ENCODE results near the gene AP2A2.

AP2A2 gene

DNA sequence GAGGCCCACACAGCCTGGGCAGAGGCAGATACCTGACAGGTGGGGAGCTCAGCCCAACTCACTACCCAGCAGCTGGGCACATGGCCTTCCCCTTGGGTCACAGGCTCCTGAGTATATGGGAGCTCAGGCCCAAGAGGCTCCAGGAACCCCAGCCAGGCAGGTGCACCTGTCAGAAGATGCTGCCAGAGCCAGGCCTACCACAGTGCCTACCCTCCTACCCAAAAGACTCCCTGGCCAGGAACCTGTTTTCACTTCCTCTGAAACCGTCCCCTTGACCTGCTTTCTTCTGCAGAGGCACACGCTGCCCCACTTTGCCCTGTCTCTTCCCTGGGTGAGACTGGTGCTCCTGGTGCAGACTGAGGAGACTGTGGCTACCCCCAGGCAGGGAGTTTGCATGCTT is 18.0 kb upstream of the AP2A2 start:
- TF ChIP-seq, protein P1, sequence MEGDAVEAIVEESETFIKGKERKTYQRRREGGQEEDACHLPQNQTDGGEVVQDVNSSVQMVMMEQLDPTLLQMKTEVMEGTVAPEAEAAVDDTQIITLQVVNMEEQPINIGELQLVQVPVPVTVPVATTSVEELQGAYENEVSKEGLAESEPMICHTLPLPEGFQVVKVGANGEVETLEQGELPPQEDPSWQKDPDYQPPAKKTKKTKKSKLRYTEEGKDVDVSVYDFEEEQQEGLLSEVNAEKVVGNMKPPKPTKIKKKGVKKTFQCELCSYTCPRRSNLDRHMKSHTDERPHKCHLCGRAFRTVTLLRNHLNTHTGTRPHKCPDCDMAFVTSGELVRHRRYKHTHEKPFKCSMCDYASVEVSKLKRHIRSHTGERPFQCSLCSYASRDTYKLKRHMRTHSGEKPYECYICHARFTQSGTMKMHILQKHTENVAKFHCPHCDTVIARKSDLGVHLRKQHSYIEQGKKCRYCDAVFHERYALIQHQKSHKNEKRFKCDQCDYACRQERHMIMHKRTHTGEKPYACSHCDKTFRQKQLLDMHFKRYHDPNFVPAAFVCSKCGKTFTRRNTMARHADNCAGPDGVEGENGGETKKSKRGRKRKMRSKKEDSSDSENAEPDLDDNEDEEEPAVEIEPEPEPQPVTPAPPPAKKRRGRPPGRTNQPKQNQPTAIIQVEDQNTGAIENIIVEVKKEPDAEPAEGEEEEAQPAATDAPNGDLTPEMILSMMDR (conservative IDR thresholded peaks at IDR 0.05; ENCODE audit: control insufficient read depth, insufficient read depth, low read depth, low read length) = no peak
- no peak for DNase-seq (ENCODE audit: low read depth)
- H3K4me3 ChIP-seq (ENCODE audit: control insufficient read depth, low read depth, low read length) = no peak overlapping the region

DNA sequence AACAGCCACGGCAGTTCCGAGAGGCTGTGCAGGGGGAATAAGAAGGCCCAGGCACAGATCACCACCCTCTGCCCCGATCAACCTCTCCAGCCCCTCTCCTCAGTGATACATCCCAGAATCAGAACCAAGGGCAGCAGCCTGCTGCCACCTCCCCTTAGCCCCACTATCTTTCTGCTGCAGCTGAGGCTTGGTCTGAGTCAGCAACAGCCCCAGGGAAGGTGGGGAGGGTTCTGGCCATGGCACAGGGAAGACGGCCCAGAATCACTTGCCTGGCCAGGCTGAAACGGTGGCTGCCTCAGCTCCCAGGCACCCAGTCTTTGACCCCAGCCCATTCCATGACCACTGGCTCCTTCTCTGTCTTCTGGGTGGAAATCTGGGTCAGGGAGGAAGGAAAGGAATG is 17.4 kb upstream of the AP2A2 start:
- no peak for DNase-seq (ENCODE audit: low read depth)
- H3K4me3 ChIP-seq (ENCODE audit: control insufficient read depth, low read depth, low read length) = no peak overlapping the region
- TF ChIP-seq, protein P1 (conservative IDR thresholded peaks at IDR 0.05; ENCODE audit: control insufficient read depth, insufficient read depth, low read depth, low read length) = no peak

DNA sequence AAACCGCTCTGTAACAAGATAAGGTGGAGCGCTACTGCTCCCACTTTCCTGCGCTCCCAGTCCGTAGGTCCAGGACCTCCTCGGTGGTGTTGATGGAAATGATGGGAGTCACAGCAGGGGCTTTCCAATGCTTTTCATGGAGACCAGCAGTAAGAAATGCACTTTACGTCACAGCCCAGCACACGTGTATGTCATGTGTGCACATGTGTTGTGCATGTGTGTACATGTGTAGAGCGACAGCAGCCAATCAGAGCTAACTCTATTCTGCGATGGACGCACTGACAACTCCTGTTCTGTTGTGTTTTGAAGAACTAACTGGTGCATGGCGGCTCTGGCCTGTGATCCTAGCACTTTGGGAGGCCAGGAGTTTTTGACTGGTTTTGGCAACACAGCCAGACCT is 16.3 kb upstream of the AP2A2 start:
- H3K4me3 ChIP-seq (ENCODE audit: control insufficient read depth, low read depth, low read length) = peak overlapping the region; percentile 72
- TF ChIP-seq, protein P1 (conservative IDR thresholded peaks at IDR 0.05; ENCODE audit: control insufficient read depth, insufficient read depth, low read depth, low read length) = no peak
- DNase-seq (ENCODE audit: low read depth) = no peak

DNA sequence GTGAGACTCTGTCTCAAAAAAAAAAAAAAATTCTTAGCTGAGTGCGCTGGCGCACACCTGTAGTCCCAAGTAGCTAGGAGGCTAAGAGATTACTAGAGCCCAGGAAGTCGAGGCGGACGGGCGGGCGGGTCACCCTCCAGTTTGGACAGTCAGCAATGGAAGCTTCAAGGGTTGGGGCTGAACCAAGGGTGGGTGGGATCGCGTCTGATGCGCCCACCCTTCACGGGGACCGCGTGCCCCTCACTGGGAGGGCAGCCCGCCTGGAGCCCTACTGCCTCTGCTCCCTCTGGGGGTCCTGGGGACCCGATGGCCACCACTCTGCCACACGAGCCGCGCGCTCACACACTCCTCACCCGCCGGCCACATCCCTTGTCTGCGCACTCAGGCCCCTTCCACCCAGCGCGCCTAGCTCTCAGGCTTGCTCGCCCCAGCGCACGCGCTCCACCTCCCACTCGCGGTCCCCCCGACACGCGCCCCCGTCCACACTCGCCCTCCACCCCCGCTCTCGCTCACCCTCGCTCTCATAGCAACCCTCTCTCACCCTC is 15.6 kb upstream of the AP2A2 start:
- TF ChIP-seq, protein P1 (conservative IDR thresholded peaks at IDR 0.05; ENCODE audit: control insufficient read depth, insufficient read depth, low read depth, low read length) = no peak
- DNase-seq (ENCODE audit: low read depth) = no peak
- peak overlapping the region; percentile 72 for H3K4me3 ChIP-seq (ENCODE audit: control insufficient read depth, low read depth, low read length)

DNA sequence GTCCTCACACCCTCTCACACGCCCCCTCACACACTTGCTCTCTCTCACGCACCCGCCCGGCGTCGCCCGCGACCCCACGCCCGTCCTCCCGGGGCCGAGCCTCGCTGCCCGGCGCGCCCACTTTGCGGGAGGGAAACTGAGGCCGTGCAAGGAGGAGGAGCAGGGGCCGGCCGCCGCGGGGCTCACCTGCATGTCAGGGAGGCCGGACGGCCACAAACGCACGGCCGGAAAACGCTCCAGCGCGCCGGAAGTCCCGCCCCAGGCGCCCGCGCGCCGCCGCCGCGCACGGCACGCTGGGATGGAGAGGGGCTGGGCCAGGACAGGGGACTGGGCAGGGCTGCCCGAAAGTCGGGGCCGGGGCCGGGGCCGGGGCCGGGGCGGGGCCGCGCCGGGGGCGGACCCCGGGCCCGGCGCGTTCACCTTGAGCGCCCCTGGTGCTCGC is 15.1 kb upstream of the AP2A2 start, which contains the start of gene CHID1:
Gene CHID1, minus strand, starts transcription at position 222 of the 442 bp plus-strand sequence. CDS start 5,994 bp downstream, outside the sequence.
- peak; percentile 70 for DNase-seq (ENCODE audit: low read depth)
- peak within 1 kb of the TSS; percentile 72 for H3K4me3 ChIP-seq (ENCODE audit: control insufficient read depth, low read depth, low read length)
- TF ChIP-seq, protein P1 (conservative IDR thresholded peaks at IDR 0.05; ENCODE audit: control insufficient read depth, insufficient read depth, low read depth, low read length) = no peak

DNA sequence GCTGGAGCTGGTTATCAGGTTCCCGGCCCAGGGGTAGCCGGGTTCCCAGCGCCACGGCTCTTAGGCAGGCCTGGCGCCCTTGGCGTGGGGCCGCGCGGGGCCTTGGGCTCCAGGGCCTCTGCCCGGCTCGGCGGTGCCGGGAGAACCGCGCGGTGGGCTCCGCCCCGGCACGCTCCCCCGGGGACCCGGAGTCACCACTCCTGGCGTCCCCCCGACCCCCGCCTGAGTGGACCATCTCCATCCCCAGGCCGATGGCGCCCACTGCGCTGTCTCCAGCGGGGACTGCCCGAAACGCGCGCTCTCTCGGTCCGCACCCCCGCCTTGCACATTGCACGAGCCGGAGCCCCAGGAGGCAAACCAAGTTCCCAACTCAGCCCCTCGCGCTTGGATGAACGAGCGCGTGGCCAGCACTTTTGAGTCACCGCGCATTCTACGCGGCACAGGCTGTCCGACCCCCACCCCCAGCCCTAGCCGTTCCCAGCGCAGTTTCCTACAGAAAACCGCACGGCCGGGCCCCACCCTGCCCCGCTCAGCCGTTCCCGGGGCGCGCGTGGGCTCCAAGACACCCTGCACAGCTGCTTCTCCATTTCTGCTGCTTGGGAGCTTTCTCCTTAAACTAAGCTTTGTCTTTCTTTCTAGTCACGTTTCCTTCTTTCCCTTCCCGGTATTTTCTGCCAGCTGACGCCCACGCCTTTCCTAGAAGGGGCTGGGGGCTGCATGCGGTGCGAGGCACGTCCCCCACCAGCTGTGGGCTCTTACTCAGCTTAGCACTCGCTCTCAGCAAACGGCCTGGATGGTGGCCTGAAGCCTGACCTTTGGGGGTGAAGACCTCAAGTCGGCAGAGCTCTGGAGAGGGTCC is 14.4 kb upstream of the AP2A2 start:
- TF ChIP-seq, protein P1 (conservative IDR thresholded peaks at IDR 0.05; ENCODE audit: control insufficient read depth, insufficient read depth, low read depth, low read length) = no peak
- peak overlapping the region; percentile 44 for H3K4me3 ChIP-seq (ENCODE audit: control insufficient read depth, low read depth, low read length)
- DNase-seq (ENCODE audit: low read depth) = peak; percentile 77
